ENCODE results near the gene NCOA6. TPM values are rescaled to one million over a fixed set of nuclear protein-coding genes. Genes with fewer than 3 reads are reported as not detected.

The NCOA6 gene
- total RNA-seq, 1 donor = 11.3 TPM

- TF ChIP-seq CTCF (IDR thresholded peaks at IDR 0.05; ENCODE audit: insufficient read depth, low read length) = no peak
- no peak for DNase-seq (ENCODE audit: low read depth)
- H3K4me3 ChIP-seq (ENCODE audit: low read depth, low read length) = no peak overlapping the region
Observed at GRCh38 chr20:34864216-34864615, 38.8 kb upstream of the NCOA6 start.

DNA sequence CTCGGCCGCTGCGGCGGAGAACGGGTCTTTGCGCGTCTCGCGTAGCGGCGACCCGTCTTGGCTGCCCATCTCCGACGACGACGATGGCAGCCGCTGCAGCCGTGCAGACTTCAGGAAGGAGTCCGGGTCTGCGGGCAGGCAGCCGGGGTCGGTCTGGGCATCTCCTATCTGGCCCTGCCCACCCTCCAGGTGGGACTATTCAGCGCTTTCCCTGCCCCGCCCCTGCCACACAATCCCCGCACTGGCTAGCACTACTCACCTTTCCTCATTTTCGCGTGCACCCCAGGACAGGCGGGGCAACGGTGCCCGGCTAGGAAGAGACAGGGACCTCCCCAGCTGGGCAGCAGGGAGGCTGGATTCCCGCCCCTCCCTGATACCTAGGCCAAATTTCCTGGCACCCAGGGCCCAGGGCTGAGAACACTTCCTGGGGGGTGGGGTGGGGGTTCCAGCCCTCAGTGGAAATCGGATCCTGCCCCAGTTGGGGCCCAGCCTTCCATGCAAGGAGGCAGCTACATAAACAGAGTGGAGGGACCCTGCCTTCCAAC lies 38.0 kb upstream of the NCOA6 start:
- no peak overlapping the region for H3K4me3 ChIP-seq (ENCODE audit: low read depth, low read length)
- DNase-seq (ENCODE audit: low read depth) = no peak
- TF ChIP-seq CTCF (IDR thresholded peaks at IDR 0.05; ENCODE audit: insufficient read depth, low read length) = no peak

- TF ChIP-seq CTCF (IDR thresholded peaks at IDR 0.05; ENCODE audit: insufficient read depth, low read length) = no peak
- H3K4me3 ChIP-seq (ENCODE audit: low read depth, low read length) = no peak overlapping the region
- no peak for DNase-seq (ENCODE audit: low read depth)
Observed at GRCh38 chr20:34862724-34863123, 37.3 kb upstream of the NCOA6 start.

DNA sequence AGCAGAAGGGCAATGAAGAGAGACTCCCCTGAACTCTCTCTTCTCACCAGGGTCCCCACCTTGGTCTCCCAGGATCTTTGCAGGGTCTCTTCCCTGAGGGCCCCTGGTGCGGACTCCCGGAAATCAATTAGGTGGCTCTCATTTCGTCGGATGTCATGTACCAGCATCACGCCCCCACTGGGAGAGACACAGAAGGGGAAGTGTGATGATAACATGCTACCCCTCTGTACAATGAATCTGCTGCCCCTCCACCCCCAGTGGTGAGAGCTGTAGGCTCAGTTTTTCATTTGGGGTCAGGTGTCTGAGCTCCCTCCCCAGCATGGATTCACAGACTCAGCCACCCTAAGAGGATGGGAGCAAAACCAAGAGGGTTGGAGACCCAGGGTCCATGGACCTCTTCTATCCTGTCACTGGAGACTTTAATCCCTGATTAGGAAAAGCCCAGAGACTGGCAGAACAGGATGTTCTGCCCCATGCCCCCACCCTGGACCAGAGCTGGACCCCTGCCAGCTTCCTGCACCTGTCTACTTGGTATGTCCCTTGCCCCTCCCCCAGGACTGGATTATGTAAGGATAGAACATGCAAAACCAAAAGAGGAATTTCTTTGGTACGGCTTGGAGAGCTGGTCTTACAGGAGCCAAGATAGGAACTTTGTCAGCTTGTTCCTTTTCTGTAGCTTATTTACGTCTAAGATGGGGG lies 36.1 kb upstream of the NCOA6 start:
- no peak for DNase-seq (ENCODE audit: low read depth)
- H3K4me3 ChIP-seq (ENCODE audit: low read depth, low read length) = no peak overlapping the region
- TF ChIP-seq CTCF (IDR thresholded peaks at IDR 0.05; ENCODE audit: insufficient read depth, low read length) = no peak

DNA sequence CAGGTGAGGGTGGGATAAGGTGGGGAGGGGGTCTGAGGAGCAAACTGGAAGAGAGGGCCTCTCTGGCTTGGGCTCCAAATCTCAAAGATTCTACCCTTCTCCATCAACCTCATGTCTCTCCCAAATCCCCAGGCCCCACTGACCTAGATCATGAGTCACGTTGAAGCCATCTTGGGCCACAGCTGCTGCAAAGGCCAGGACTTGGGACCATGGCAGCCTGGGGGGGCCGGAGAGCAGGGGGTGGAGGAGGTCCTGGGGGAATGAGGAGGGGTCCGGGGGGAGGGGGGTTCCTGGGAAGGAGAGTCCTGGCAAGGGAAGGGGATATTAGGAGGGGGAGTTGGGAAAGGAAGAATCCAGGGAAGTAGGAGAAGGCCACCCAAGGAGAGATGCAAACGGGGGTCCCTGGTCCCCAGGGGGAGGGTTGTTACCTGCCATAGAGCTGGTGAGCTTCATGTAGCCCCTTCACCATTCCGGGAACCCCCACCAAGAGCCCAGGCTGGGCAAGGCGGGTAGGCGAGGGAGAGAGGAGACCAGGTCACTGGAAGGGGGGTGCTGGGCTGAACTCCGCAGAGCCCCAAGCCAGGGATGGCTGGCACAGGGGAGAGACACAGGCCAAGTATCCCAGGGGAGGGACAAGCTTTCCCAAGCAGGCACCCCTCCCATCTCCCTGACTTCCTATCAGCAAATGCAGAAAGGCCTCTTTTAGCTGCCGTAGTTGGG lies 34.5 kb upstream of the NCOA6 start:
- DNase-seq (ENCODE audit: low read depth) = no peak
- H3K4me3 ChIP-seq (ENCODE audit: low read depth, low read length) = no peak overlapping the region
- TF ChIP-seq CTCF (IDR thresholded peaks at IDR 0.05; ENCODE audit: insufficient read depth, low read length) = no peak

GRCh38 chr20:34859367-34859766 lies 33.9 kb upstream of the NCOA6 start:
- no peak overlapping the region for H3K4me3 ChIP-seq (ENCODE audit: low read depth, low read length)
- TF ChIP-seq CTCF (IDR thresholded peaks at IDR 0.05; ENCODE audit: insufficient read depth, low read length) = no peak
- DNase-seq (ENCODE audit: low read depth) = no peak
